HG03469 (cell line): ENCODE results near the gene MFSD8.
"Not testable (repeated sequence)": the region's sequence is repeated elsewhere in the genome, so short reads cannot be mapped to it uniquely, and the experiment has no call there.

ENCODE experiments used
- ATAC-seq: cut with Tn5 transposase; IDR thresholded peaks from one replicate; pipeline ENCODE4 v1.9.1; 2021; ENCODE audit warnings: mild to moderate bottlenecking, moderate library complexity, moderate number of reproducible peaks; ENCODE audit not compliant: unreplicated experiment

Gene MFSD8

GRCh38 chr4:127965062-127965802 lies at the start of gene MFSD8, which contains the start of gene ABHD18:
TSS of gene MFSD8 (minus strand) at chr4:127965173. CDS start at chr4:127965133, 40 bp downstream.
TSS of gene ABHD18 (plus strand) at chr4:127965406. CDS start at chr4:127982956, 17,550 bp downstream.
- peak; percentile 93 for ATAC-seq

- no peak for ATAC-seq
Observed at GRCh38 chr4:128009428-128009827, 44.5 kb upstream of the MFSD8 start.

- ATAC-seq, result no peak
Observed at GRCh38 chr4:128006592-128006991, 41.6 kb upstream of the MFSD8 start.

GRCh38 chr4:127997534-127998388 lies 32.8 kb upstream of the MFSD8 start:
- peak; percentile 98 for ATAC-seq

GRCh38 chr4:127996521-127996920 lies 31.5 kb upstream of the MFSD8 start:
- ATAC-seq, result not testable (repeated sequence)

GRCh38 chr4:127995776-127996175 lies 30.8 kb upstream of the MFSD8 start:
- ATAC-seq, result no peak

- no peak for ATAC-seq
Observed at GRCh38 chr4:127993151-127993550, 28.2 kb upstream of the MFSD8 start.

GRCh38 chr4:127988638-127989037 lies 23.7 kb upstream of the MFSD8 start:
- ATAC-seq, result no peak

GRCh38 chr4:127985989-127986388 lies 21.0 kb upstream of the MFSD8 start:
- ATAC-seq, result no peak

GRCh38 chr4:127982445-127982844 lies 17.5 kb upstream of the MFSD8 start:
- ATAC-seq, result no peak

- no peak for ATAC-seq
Observed at GRCh38 chr4:127978930-127979329, 14.0 kb upstream of the MFSD8 start.

- no peak for ATAC-seq
Observed at GRCh38 chr4:127975121-127975770, 10.3 kb upstream of the MFSD8 start.

GRCh38 chr4:127970925-127971324 lies 6.0 kb upstream of the MFSD8 start:
- ATAC-seq, result not testable (repeated sequence)

- no peak for ATAC-seq
Observed at GRCh38 chr4:127968586-127968985, 3.6 kb upstream of the MFSD8 start.

- ATAC-seq, result no peak
Observed at GRCh38 chr4:127967141-127967775, 2.3 kb upstream of the MFSD8 start.

- ATAC-seq, result peak; percentile 32
Observed at GRCh38 chr4:127965803-127966175, 816 bp upstream of the MFSD8 start.

- peak; percentile 10 for ATAC-seq
Observed at GRCh38 chr4:127964426-127965061, 429 bp downstream of the MFSD8 start.

- ATAC-seq, result not testable (repeated sequence)
Observed at GRCh38 chr4:127963633-127964398, 1.2 kb downstream of the MFSD8 start.

- no peak for ATAC-seq
Observed at GRCh38 chr4:127959794-127960193, 5.2 kb downstream of the MFSD8 start.

GRCh38 chr4:127957105-127957504 lies 7.9 kb downstream of the MFSD8 start:
- no peak for ATAC-seq
